ENCODE measurements around the gene VSIR.

GRCh38 chr10:71712572-71713134 is 60.7 kb downstream of the VSIR start:
- TF ChIP-seq CTCF (conservative IDR thresholded peaks at IDR 0.05; ENCODE audit: low read length) = no peak
- no peak for TF ChIP-seq EZH2phosphoT487 (IDR thresholded peaks at IDR 0.05; ENCODE audit: borderline replicate concordance)
